Chondrocyte (in vitro differentiated cells): Measurements from ENCODE around the gene PPIL3. TPM values are rescaled to one million over a fixed set of nuclear protein-coding genes. Genes with fewer than 3 reads are reported as not detected.

Experiments used
- DNase-seq: peaks from one replicate; pipeline ENCODE4 v3.0.0; 2021; ENCODE audit warnings: mixed read lengths, low spot score
- H3K27ac Mint-ChIP-seq: one replicate; pipeline ENCODE4 v1.8.0; 2021; ENCODE audit warnings: mild to moderate bottlenecking, moderate library complexity, mixed read lengths; ENCODE audit not compliant: unreplicated experiment
- H3K27me3 Mint-ChIP-seq: 2 replicates; pipeline ENCODE4 v1.8.0; 2021; ENCODE audit warnings: low read depth, mixed read lengths
- H3K36me3 Mint-ChIP-seq: 2 replicates; pipeline ENCODE4 v1.8.0; 2021; ENCODE audit warnings: low read depth, mixed read lengths
- H3K4me1 Mint-ChIP-seq: 2 replicates; pipeline ENCODE4 v1.8.0; 2021; ENCODE audit warnings: low read depth, mild to moderate bottlenecking, mixed read lengths
- H3K4me3 Mint-ChIP-seq: one replicate; pipeline ENCODE4 v1.8.0; 2021; ENCODE audit warnings: mild to moderate bottlenecking, moderate library complexity, mixed read lengths; ENCODE audit not compliant: unreplicated experiment
- H3K9me3 Mint-ChIP-seq: 2 replicates; pipeline ENCODE4 v1.8.0; 2021; ENCODE audit warnings: low read depth, mixed read lengths
- CTCF ChIP-seq: fragments of 200-600 bp; sonication (generic); IDR thresholded peaks from 2 replicates; pipeline ENCODE4 v1.5.0; 2021; ENCODE audit warnings: antibody characterized with exemption, mild to moderate bottlenecking, moderate library complexity
- long read RNA-seq: library from polyadenylated mRNA; stranded (forward); transcript quantifications from one replicate; pipeline ENCODE4 v2.0.0, GENCODE V29; 2021
- total RNA-seq: library from RNA; stranded (reverse); gene quantifications from 3 replicates; pipeline ENCODE4 v1.2.1, GENCODE V29; 2021

Gene PPIL3
- 34.8 to 41.2 TPM (median 37.1 TPM) in 3 replicates for total RNA-seq
- long read RNA-seq, transcript PPIL3-202 (7 exons, 1,194 nt): major isoform, 5 of 16 reads
- long read RNA-seq, partial matches to known transcripts: 0 of 16 reads
- long read RNA-seq, other reads (novel, unspliced or antisense): 6 of 16 reads

GRCh38 chr2:200888704-200889625 is at the start of gene PPIL3, which contains the start of gene NIF3L1:
PPIL3 (minus strand) TSS chr2:200889077; CDS start chr2:200887615, 1,462 bp downstream.
NIF3L1 (plus strand) TSS chr2:200889371; CDS start chr2:200891944, 2,573 bp downstream.
- Mint-ChIP-seq H3K27me3 (no peaks in the 10 kb centered on the region), H3K36me3 (peaks cover 5% of the 10 kb centered on the region), H3K27ac (peak within 1 kb of the TSS; percentile 100)

GRCh38 chr2:200930947-200931626 is 42.2 kb upstream of the PPIL3 start:
- TF ChIP-seq CTCF: no peak
- DNase-seq: no peak
- H3K9me3 Mint-ChIP-seq: no peaks in the 10 kb centered on the region
- H3K4me3 Mint-ChIP-seq: peak overlapping the region; percentile 16
- H3K27ac Mint-ChIP-seq: peak overlapping the region; percentile 76
- no peaks in the 10 kb centered on the region for H3K27me3 Mint-ChIP-seq
- H3K36me3 Mint-ChIP-seq: peaks cover 17% of the 10 kb centered on the region
- peaks cover 17% of the 10 kb centered on the region for H3K4me1 Mint-ChIP-seq

More at GRCh38 chr2:200888704-200889625, at the start of gene PPIL3, which contains the start of gene NIF3L1:
- TF ChIP-seq CTCF: peak; percentile 39
- Mint-ChIP-seq H3K9me3 (no peaks in the 10 kb centered on the region), H3K4me1 (peaks cover 37% of the 10 kb centered on the region), H3K4me3 (peak within 1 kb of the TSS; percentile 97)
- peak; percentile 98 for DNase-seq

GRCh38 chr2:200929334-200930249 is 40.7 kb upstream of the PPIL3 start:
- H3K4me1 Mint-ChIP-seq: peaks cover 17% of the 10 kb centered on the region
- no peaks in the 10 kb centered on the region for H3K27me3 Mint-ChIP-seq
- no peak for TF ChIP-seq CTCF
- peaks cover 15% of the 10 kb centered on the region for H3K36me3 Mint-ChIP-seq
- no peak for DNase-seq
- H3K27ac Mint-ChIP-seq: peak overlapping the region; percentile 30
- H3K9me3 Mint-ChIP-seq: no peaks in the 10 kb centered on the region
- H3K4me3 Mint-ChIP-seq: no peak overlapping the region

GRCh38 chr2:200922439-200922838 is 33.6 kb upstream of the PPIL3 start:
- no peaks in the 10 kb centered on the region for H3K27me3 Mint-ChIP-seq
- no peaks in the 10 kb centered on the region for H3K9me3 Mint-ChIP-seq
- TF ChIP-seq CTCF: no peak
- no peak overlapping the region for H3K27ac Mint-ChIP-seq
- H3K36me3 Mint-ChIP-seq: peaks cover 21% of the 10 kb centered on the region
- no peak overlapping the region for H3K4me3 Mint-ChIP-seq
- H3K4me1 Mint-ChIP-seq: no peaks in the 10 kb centered on the region
- DNase-seq: no peak
